Stimulated activated CD4-positive, alpha-beta T cell treated with anti-CD3 and anti-CD28 coated beads, Interleukin-15, amount 100 ng/mL, for 48 hours (primary cell): ENCODE results near the gene PDE4D.

Experiments used
- DNase-seq, 2 donors: peaks; one replicate each; pipeline ENCODE4 v3.0.0-alpha.2; 2020; ENCODE audit warnings: low read depth in 2 of 2

PDE4D gene

GRCh38 chr5:59655693-59656309 is 237.7 kb downstream of the PDE4D start:
- no peak for DNase-seq

- DNase-seq: no peak
Measured at GRCh38 chr5:59654691-59655090, 238.8 kb downstream of the PDE4D start.

- no peak for DNase-seq
Measured at GRCh38 chr5:59652449-59652848, 241.1 kb downstream of the PDE4D start.

GRCh38 chr5:59648949-59649921 is 244.3 kb downstream of the PDE4D start:
- DNase-seq: no peak

GRCh38 chr5:59648038-59648831 is 245.3 kb downstream of the PDE4D start:
- DNase-seq: no peak

- DNase-seq: no peak
Measured at GRCh38 chr5:59645380-59645779, 248.1 kb downstream of the PDE4D start.

GRCh38 chr5:59640411-59640810 is 253.1 kb downstream of the PDE4D start:
- no peak for DNase-seq

GRCh38 chr5:59637884-59638580 is 255.5 kb downstream of the PDE4D start:
- DNase-seq: no peak

GRCh38 chr5:59629561-59629960 is 264.0 kb downstream of the PDE4D start:
- no peak for DNase-seq

- DNase-seq: no peak
Measured at GRCh38 chr5:59628062-59628828, 265.3 kb downstream of the PDE4D start.

GRCh38 chr5:59624898-59625297 is 268.6 kb downstream of the PDE4D start:
- DNase-seq: no peak

GRCh38 chr5:59622848-59623247 is 270.7 kb downstream of the PDE4D start:
- no peak for DNase-seq

GRCh38 chr5:59621477-59621876 is 272.0 kb downstream of the PDE4D start:
- no peak for DNase-seq

GRCh38 chr5:59620535-59621212 is 272.9 kb downstream of the PDE4D start:
- DNase-seq: no peak

- DNase-seq: no peak
Measured at GRCh38 chr5:59618644-59619043, 274.9 kb downstream of the PDE4D start.

GRCh38 chr5:59617186-59617771 is 276.2 kb downstream of the PDE4D start:
- no peak for DNase-seq

GRCh38 chr5:59616413-59616812 is 277.1 kb downstream of the PDE4D start:
- DNase-seq: no peak

GRCh38 chr5:59615272-59615671 is 278.3 kb downstream of the PDE4D start:
- DNase-seq: no peak

- no peak for DNase-seq
Measured at GRCh38 chr5:59609501-59610265, 283.8 kb downstream of the PDE4D start.
